ENCODE data around the gene GRAMD1A. TPM values are rescaled to one million over a fixed set of nuclear protein-coding genes. Genes with fewer than 3 reads are reported as not detected.

GRAMD1A gene
- total and polyA plus RNA-seq, 9 of the 15 experiments (the other 6 are each of a cell fraction or from before 2014, with no cell fraction given), result 1.4 to 63.8 (median 38.5) TPM

DNA sequence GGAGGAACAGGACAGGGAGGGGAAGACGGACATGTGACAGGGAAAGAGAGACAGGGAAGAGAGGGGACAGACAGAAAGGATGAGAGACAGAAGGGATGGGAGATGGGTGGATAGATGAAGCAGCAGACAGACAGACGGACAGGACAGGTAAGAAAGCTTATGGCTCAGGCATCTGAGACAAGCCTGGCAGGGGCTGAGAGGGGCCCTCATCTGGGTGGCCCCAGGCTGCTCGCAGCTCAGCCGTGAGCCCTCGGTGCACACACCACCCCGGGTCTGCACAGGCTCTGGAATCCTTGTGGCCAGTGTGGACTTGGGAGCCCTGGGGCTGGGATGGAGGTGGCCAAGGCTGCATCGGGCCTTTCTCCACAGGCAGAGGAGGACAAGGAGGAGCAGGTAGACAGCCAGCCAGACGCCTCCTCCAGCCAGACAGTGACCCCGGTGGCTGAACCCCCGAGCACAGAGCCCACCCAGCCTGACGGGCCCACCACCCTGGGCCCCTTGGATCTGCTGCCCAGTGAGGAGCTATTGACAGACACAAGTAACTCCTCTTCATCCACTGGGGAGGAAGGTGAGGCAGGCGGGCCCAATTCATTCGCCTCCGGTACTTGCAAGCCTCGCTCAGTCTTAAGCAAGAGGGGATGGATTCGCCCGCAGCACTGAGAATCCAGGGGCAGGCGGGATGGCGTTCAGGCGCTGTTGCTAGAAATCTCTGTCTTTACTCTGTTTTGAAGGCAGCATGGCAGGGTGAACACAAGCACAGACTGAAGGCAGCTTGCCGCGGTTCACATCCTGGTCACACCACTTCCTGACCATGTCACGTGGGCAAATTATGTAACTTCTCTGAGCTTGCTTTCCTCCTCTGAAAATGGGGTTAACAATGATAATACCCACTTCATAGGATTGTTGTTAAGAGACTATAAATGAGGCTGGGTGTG, 14.0 kb downstream of the GRAMD1A start:
- no peak for ATAC-seq
- FAIRE-seq, result no peak
- TSS peak; percentile 39 for BruUV-seq (replicated peaks)
- TF ChIP-seq MECOM (CRISPR knock-in tag; IDR thresholded peaks at IDR 0.05), result no peak
- TF ChIP-seq, protein P1, sequence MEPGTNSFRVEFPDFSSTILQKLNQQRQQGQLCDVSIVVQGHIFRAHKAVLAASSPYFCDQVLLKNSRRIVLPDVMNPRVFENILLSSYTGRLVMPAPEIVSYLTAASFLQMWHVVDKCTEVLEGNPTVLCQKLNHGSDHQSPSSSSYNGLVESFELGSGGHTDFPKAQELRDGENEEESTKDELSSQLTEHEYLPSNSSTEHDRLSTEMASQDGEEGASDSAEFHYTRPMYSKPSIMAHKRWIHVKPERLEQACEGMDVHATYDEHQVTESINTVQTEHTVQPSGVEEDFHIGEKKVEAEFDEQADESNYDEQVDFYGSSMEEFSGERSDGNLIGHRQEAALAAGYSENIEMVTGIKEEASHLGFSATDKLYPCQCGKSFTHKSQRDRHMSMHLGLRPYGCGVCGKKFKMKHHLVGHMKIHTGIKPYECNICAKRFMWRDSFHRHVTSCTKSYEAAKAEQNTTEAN (CRISPR knock-in tag; IDR thresholded peaks at IDR 0.05), result no peak
- no peak for TF ChIP-seq ZNF212 (CRISPR knock-in tag; IDR thresholded peaks at IDR 0.05)
- no peak for TF ChIP-seq DLX4 (CRISPR knock-in tag; IDR thresholded peaks at IDR 0.05)
- TF ChIP-seq ZNF695 (CRISPR knock-in tag; IDR thresholded peaks at IDR 0.05), result no peak
- peak; percentile 49 for TF ChIP-seq POLR2B (IDR thresholded peaks at IDR 0.05; ENCODE audit: low read depth, partially characterized antibody)
- TF ChIP-seq POLR2G (IDR thresholded peaks at IDR 0.05; ENCODE audit: low read depth, low read length), result peak; percentile 58
- no peak for TF ChIP-seq FOXP1 (CRISPR knock-in tag; IDR thresholded peaks at IDR 0.05)
- no peak for TF ChIP-seq NBN (IDR thresholded peaks at IDR 0.05; ENCODE audit: low read depth)
- TF ChIP-seq HES1 (IDR thresholded peaks at IDR 0.05; ENCODE audit: low read depth), result no peak
- no peak for TF ChIP-seq SMAD3 (CRISPR knock-in tag; conservative IDR thresholded peaks at IDR 0.05)
- TF ChIP-seq ZNF76 (CRISPR knock-in tag; IDR thresholded peaks at IDR 0.05; ENCODE audit: borderline replicate concordance), result no peak
- no peak for TF ChIP-seq HNRNPK (IDR thresholded peaks at IDR 0.05; ENCODE audit: low read depth, low read length, poor library complexity, severe bottlenecking)
- no peak for TF ChIP-seq HNRNPUL1 (IDR thresholded peaks at IDR 0.05; ENCODE audit: low read length)
- TF ChIP-seq HDGF (IDR thresholded peaks at IDR 0.05), result no peak
- TF ChIP-seq ZFX (CRISPR knock-in tag; IDR thresholded peaks at IDR 0.05), result no peak
- no peak for TF ChIP-seq TCF3 (CRISPR knock-in tag; IDR thresholded peaks at IDR 0.05)
- no peak for TF ChIP-seq MEIS2 (IDR thresholded peaks at IDR 0.05; ENCODE audit: partially characterized antibody)
- no peak for TF ChIP-seq ZNF668 (CRISPR knock-in tag; IDR thresholded peaks at IDR 0.05)
- TF ChIP-seq KDM4B (IDR thresholded peaks at IDR 0.05; ENCODE audit: borderline replicate concordance in 2 of 2, low read depth in 1 of 2), result no peak
- TF ChIP-seq POU5F1 (IDR thresholded peaks at IDR 0.05; ENCODE audit: borderline replicate concordance, low read depth, low read length, partially characterized antibody), result no peak

More for the DNA sequence above, 14.0 kb downstream of the GRAMD1A start:
- intact Hi-C loops (cut with micrococcal nuclease) (loop anchor here (1.0 to 2.0 kb wide), 3 partner anchors 41 to 279 kb away; partner anchors contain the start of gene ZNF181), in situ Hi-C loops (cut with MboI) (loop anchor here (5.0 kb wide), 1 partner anchor 172 kb away; no protein-coding TSS in a partner anchor)
- H3K9ac ChIP-seq (ENCODE audit: insufficient read depth in 1 of 2, low read depth in 2 of 2, low read length in 2 of 2), result no peak overlapping the region
- no peaks in the 10 kb centered on the region for H3K9me3 ChIP-seq (replicated peaks; ENCODE audit: control insufficient read depth, insufficient read depth, low read depth, low read length)
- no peak overlapping the region for H3K27ac ChIP-seq (ENCODE audit: extremely low read depth, low read depth, low read length)
- H3K4me3 ChIP-seq, result no peak overlapping the region
- H4K20me1 ChIP-seq (replicated peaks; ENCODE audit: control insufficient read depth, insufficient read depth, low read length), result no peaks in the 10 kb centered on the region
- peaks cover 0 to 28% of the 10 kb centered on the region in 2 experiments; a peak in 2 of 5 replicates for H3K4me1 ChIP-seq (replicated peaks in 1 of 2; ENCODE audit: control insufficient read depth in 2 of 2, insufficient read depth in 2 of 2, low read length in 2 of 2)
- H3K27me3 ChIP-seq (ENCODE audit: control insufficient read depth in 2 of 2, insufficient read depth in 2 of 2, low read length in 2 of 2), result no peaks in the 10 kb centered on the region
- POLR2A ChIA-PET, result interaction anchor here (0.6 to 3.9 kb wide), 7 partner anchors 8 to 120 kb away, joined by 3 to 18 read pairs (median 3); partner anchors contain the start of gene GRAMD1A
- peaks cover 93% of the 10 kb centered on the region for H3K36me3 ChIP-seq (ENCODE audit: control insufficient read depth, insufficient read depth, low read length)
- no peaks in the 10 kb centered on the region for H3K79me2 ChIP-seq (ENCODE audit: control insufficient read depth, insufficient read depth, low read length)
- H2AFZ ChIP-seq (ENCODE audit: low read depth, low read length), result no peak overlapping the region
- CTCF ChIA-PET (ENCODE audit: low intra/inter-chr PET ratio), result interaction anchor here (2.7 kb wide), 1 partner anchor 40 kb away, joined by 28 read pairs; no protein-coding TSS in a partner anchor
- H3K4me2 ChIP-seq (ENCODE audit: insufficient read depth, low read length), result no peak overlapping the region
- H3K9me1 ChIP-seq (ENCODE audit: control insufficient read depth, insufficient read depth, low read length), result peaks cover 4% of the 10 kb centered on the region
- 94% methylated on average over 21 of the region's 23 CpGs for WGBS (ENCODE audit: insufficient coverage, low coverage, missing lambda C conversion rate)
- DNase-seq (ENCODE audit: extremely low read depth in 1 of 4, low spot score in 3 of 4), result no peak
